Measurements from ENCODE around the gene ACIN1. TPM values are rescaled to one million over a fixed set of nuclear protein-coding genes. Genes with fewer than 3 reads are reported as not detected.

The ACIN1 gene
- total and polyA plus RNA-seq, 2 of the 13 experiments (the other 11 are each of a cell fraction or from before 2014, with no cell fraction given) = 165 to 183 TPM

DNA sequence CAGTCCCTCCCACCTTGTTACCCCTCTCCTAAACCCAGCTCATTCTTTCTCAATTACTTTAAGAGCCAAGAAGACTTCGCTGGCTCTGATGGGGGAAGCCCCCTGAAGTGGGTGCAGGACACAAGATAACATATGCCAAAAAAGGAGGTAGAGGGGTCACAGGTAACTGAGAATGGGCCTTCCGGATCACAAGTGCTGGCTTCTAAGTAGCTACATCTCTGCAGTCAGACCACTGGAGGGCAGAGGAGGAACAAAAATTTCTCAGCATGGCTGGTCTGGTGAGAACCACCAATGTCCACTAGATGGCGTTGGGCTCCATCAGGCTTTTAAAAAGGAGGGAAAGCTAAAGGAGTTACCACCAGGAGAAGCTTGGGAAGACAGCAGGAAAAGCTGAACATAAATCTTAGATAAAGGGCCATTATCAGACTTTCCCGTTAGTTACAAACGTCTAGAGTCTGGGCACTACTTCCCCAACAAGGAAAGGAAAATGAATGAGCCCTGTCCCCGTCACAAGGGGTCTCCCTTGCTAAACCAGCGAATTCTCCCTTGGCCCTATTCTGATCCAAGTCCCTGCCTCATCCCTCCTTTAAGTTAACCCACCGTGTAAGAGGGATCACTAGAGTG, 26.0 kb downstream of the ACIN1 start (continued):
- TF ChIP-seq CCAR2 (optimal IDR thresholded peaks at IDR 0.05; ENCODE audit: low read depth, low read length) (no peak), GPN1 (CRISPR knock-in tag; IDR thresholded peaks at IDR 0.05; ENCODE audit: borderline replicate concordance) (no peak), MIER2 (CRISPR knock-in tag; IDR thresholded peaks at IDR 0.05) (0 out of 2 replicates have a peak, but pooled peaks have one; percentile 57), ZNF737 (CRISPR knock-in tag; IDR thresholded peaks at IDR 0.05; ENCODE audit: borderline replicate concordance) (no peak), SKI (IDR thresholded peaks at IDR 0.05; ENCODE audit: partially characterized antibody) (no peak), NFE2 (CRISPR knock-in tag; IDR thresholded peaks at IDR 0.05) (no peak), FOXO1 (CRISPR knock-in tag; IDR thresholded peaks at IDR 0.05) (no peak), EEA1 (CRISPR knock-in tag; IDR thresholded peaks at IDR 0.05; ENCODE audit: borderline replicate concordance) (no peak), POLR2A (IDR thresholded peaks at IDR 0.05; ENCODE audit: insufficient read depth in 1 of 2, low read depth in 2 of 2, low read length in 2 of 2) (peak in 1 of 2 experiments; percentile 24; a peak in 2 of 4 replicates), ZNF781 (CRISPR knock-in tag; IDR thresholded peaks at IDR 0.05; ENCODE audit: borderline replicate concordance, not compliant biosample characterization) (no peak), TCF7L2 (IDR thresholded peaks at IDR 0.05; ENCODE audit: low read depth, low read length) (no peak), NCOR1 (IDR thresholded peaks at IDR 0.05; ENCODE audit: borderline replicate concordance, low read length) (no peak), RBM22 (optimal IDR thresholded peaks at IDR 0.05; ENCODE audit: low read length) (peak; percentile 90), PRMT3 (CRISPR knock-in tag; IDR thresholded peaks at IDR 0.05; ENCODE audit: borderline replicate concordance, low read depth) (no peak), DPF2 (CRISPR knock-in tag; IDR thresholded peaks at IDR 0.05; ENCODE audit: borderline replicate concordance, low read depth) (no peak), ZNF501 (CRISPR knock-in tag; IDR thresholded peaks at IDR 0.05) (peak; percentile 58; the same call in 1 of the 2 replicates), CBX5 (CRISPR knock-in tag; IDR thresholded peaks at IDR 0.05; ENCODE audit: borderline replicate concordance) (peak; percentile 91; the same call in 1 of the 2 replicates), ZNF556 (CRISPR knock-in tag; IDR thresholded peaks at IDR 0.05; ENCODE audit: borderline replicate concordance) (peak; percentile 43; the same call in 1 of the 2 replicates), RFX1 (IDR thresholded peaks at IDR 0.05) (no peak)
- TF ChIP-seq, protein P1, sequence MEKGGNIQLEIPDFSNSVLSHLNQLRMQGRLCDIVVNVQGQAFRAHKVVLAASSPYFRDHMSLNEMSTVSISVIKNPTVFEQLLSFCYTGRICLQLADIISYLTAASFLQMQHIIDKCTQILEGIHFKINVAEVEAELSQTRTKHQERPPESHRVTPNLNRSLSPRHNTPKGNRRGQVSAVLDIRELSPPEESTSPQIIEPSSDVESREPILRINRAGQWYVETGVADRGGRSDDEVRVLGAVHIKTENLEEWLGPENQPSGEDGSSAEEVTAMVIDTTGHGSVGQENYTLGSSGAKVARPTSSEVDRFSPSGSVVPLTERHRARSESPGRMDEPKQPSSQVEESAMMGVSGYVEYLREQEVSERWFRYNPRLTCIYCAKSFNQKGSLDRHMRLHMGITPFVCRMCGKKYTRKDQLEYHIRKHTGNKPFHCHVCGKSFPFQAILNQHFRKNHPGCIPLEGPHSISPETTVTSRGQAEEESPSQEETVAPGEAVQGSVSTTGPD (CRISPR knock-in tag; IDR thresholded peaks at IDR 0.05) = no peak
- TF ChIP-seq, protein P2, sequence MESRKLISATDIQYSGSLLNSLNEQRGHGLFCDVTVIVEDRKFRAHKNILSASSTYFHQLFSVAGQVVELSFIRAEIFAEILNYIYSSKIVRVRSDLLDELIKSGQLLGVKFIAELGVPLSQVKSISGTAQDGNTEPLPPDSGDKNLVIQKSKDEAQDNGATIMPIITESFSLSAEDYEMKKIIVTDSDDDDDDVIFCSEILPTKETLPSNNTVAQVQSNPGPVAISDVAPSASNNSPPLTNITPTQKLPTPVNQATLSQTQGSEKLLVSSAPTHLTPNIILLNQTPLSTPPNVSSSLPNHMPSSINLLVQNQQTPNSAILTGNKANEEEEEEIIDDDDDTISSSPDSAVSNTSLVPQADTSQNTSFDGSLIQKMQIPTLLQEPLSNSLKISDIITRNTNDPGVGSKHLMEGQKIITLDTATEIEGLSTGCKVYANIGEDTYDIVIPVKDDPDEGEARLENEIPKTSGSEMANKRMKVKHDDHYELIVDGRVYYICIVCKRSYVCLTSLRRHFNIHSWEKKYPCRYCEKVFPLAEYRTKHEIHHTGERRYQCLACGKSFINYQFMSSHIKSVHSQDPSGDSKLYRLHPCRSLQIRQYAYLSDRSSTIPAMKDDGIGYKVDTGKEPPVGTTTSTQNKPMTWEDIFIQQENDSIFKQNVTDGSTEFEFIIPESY (CRISPR knock-in tag; IDR thresholded peaks at IDR 0.05) = peak; percentile 59; the same call in 1 of the 2 replicates
- TF ChIP-seq, protein P3, sequence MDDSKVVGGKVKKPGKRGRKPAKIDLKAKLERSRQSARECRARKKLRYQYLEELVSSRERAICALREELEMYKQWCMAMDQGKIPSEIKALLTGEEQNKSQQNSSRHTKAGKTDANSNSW (CRISPR knock-in tag; IDR thresholded peaks at IDR 0.05; ENCODE audit: borderline replicate concordance) = no peak
- TF ChIP-seq, protein P4, sequence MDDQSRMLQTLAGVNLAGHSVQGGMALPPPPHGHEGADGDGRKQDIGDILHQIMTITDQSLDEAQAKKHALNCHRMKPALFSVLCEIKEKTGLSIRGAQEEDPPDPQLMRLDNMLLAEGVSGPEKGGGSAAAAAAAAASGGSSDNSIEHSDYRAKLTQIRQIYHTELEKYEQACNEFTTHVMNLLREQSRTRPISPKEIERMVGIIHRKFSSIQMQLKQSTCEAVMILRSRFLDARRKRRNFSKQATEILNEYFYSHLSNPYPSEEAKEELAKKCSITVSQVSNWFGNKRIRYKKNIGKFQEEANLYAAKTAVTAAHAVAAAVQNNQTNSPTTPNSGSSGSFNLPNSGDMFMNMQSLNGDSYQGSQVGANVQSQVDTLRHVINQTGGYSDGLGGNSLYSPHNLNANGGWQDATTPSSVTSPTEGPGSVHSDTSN (CRISPR knock-in tag; IDR thresholded peaks at IDR 0.05; ENCODE audit: borderline replicate concordance) = no peak
- TF ChIP-seq, protein P5, sequence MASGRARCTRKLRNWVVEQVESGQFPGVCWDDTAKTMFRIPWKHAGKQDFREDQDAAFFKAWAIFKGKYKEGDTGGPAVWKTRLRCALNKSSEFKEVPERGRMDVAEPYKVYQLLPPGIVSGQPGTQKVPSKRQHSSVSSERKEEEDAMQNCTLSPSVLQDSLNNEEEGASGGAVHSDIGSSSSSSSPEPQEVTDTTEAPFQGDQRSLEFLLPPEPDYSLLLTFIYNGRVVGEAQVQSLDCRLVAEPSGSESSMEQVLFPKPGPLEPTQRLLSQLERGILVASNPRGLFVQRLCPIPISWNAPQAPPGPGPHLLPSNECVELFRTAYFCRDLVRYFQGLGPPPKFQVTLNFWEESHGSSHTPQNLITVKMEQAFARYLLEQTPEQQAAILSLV (CRISPR knock-in tag; IDR thresholded peaks at IDR 0.05; ENCODE audit: borderline replicate concordance) = no peak

Data from HepG2 (cell line).